SU-DHL-6 (cell line): Measurements from ENCODE around the gene NRG3.

ENCODE experiments used
- CTCF ChIP-seq: fragments of 200-600 bp; sonication (generic); IDR thresholded peaks from one replicate; pipeline ENCODE4 v1.5.1; 2017; ENCODE audit warnings: antibody characterized with exemption, mild to moderate bottlenecking, low read length, moderate library complexity; ENCODE audit not compliant: insufficient read depth, poor library complexity, severe bottlenecking
- EZH2phosphoT487 ChIP-seq: fragments of 200-600 bp; sonication (generic), shearing (Covaris generic); conservative IDR thresholded peaks from 2 replicates; pipeline ENCODE4 v1.6.1; 2018; ENCODE audit warnings: mild to moderate bottlenecking, antibody characterized with exemption, low read length, moderate library complexity, mixed read lengths

GRCh38 chr10:81843042-81843441 is 32.0 kb upstream of the NRG3 start:
- TF ChIP-seq CTCF (no peak), EZH2phosphoT487 (no peak)
